HG02678 (cell line): ENCODE data around the gene KIF6.
"Not testable (repeated sequence)": the region's sequence is repeated elsewhere in the genome, so short reads cannot be mapped to it uniquely, and the experiment has no call there.

Experiments used
- ATAC-seq: cut with Tn5 transposase; IDR thresholded peaks from one replicate; pipeline ENCODE4 v1.9.1; 2021; ENCODE audit warnings: mild to moderate bottlenecking, moderate library complexity; ENCODE audit not compliant: unreplicated experiment

Gene KIF6

GRCh38 chr6:39724787-39725631 is at the start of gene KIF6:
TSS of gene KIF6 (minus strand) at chr6:39725408. CDS start at chr6:39725310, 98 bp downstream.
- peak; percentile 99 for ATAC-seq

GRCh38 chr6:39773782-39774181 is 48.6 kb upstream of the KIF6 start:
- no peak for ATAC-seq

- no peak for ATAC-seq
Observed at GRCh38 chr6:39772559-39773273, 47.5 kb upstream of the KIF6 start.

GRCh38 chr6:39770446-39770845 is 45.2 kb upstream of the KIF6 start:
- no peak for ATAC-seq

GRCh38 chr6:39769012-39769411 is 43.8 kb upstream of the KIF6 start:
- ATAC-seq = no peak

GRCh38 chr6:39765508-39766065 is 40.4 kb upstream of the KIF6 start:
- ATAC-seq = no peak

GRCh38 chr6:39760226-39760952 is 35.2 kb upstream of the KIF6 start:
- no peak for ATAC-seq

GRCh38 chr6:39758905-39759605 is 33.8 kb upstream of the KIF6 start:
- ATAC-seq = no peak

GRCh38 chr6:39756582-39756981 is 31.4 kb upstream of the KIF6 start:
- ATAC-seq = no peak

GRCh38 chr6:39755231-39755630 is 30.0 kb upstream of the KIF6 start:
- no peak for ATAC-seq

- no peak for ATAC-seq
Observed at GRCh38 chr6:39754514-39755115, 29.4 kb upstream of the KIF6 start.

- no peak for ATAC-seq
Observed at GRCh38 chr6:39753725-39754045, 28.5 kb upstream of the KIF6 start.

- ATAC-seq = no peak
Observed at GRCh38 chr6:39752835-39753724, 27.9 kb upstream of the KIF6 start.

GRCh38 chr6:39746795-39747194 is 21.6 kb upstream of the KIF6 start:
- no peak for ATAC-seq

- no peak for ATAC-seq
Observed at GRCh38 chr6:39733704-39734103, 8.5 kb upstream of the KIF6 start.

GRCh38 chr6:39731565-39731964 is 6.4 kb upstream of the KIF6 start:
- ATAC-seq = no peak

- no peak for ATAC-seq
Observed at GRCh38 chr6:39729945-39730344, 4.7 kb upstream of the KIF6 start.

- ATAC-seq = no peak
Observed at GRCh38 chr6:39725632-39725997, 407 bp upstream of the KIF6 start.

GRCh38 chr6:39723350-39723749 is 1.9 kb downstream of the KIF6 start:
- ATAC-seq = not testable (repeated sequence)
